ENCODE data around the gene FCSK. TPM values are rescaled to one million over a fixed set of nuclear protein-coding genes. Genes with fewer than 3 reads are reported as not detected.

The FCSK gene
- total RNA-seq, 1 donor from 2014 or later, result 12.0 TPM

DNA sequence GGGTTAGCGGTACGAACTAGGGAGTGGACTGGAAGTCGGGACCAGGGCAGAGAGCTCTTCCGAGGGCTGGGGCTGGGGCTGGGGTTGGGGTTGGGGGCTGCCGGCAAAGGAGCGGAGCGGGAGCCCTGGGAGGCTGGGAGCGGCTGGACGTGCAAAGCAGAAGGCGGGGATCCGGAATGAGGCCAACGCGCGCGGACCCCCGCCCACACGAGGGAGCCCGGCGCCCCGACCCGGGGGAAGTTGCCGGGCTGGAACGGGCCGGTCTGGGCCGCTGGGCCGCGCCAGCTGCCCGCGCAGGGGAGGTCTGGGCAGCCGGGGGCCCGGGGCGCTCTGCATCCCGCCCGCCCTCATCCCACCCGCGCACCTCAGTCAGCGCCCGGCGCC is 15.8 kb upstream of the FCSK start:
- Histone ChIP-seq H2AFZ (ENCODE audit: low read depth, low read length) (peak overlapping the region; percentile 28), H3K4me3 (ENCODE audit: insufficient read depth, low read depth, low read length) (peak overlapping the region; percentile 71), H3K4me1 (ENCODE audit: insufficient read depth, low read length) (peaks cover 27% of the 10 kb centered on the region), H3K4me2 (ENCODE audit: low read length) (peak overlapping the region; percentile 96), H3K36me3 (ENCODE audit: insufficient read depth, low read length) (no peaks in the 10 kb centered on the region), H3K9ac (ENCODE audit: low read length) (peak overlapping the region; percentile 93), H3K9me3 (ENCODE audit: insufficient read depth, low read depth, low read length) (no peaks in the 10 kb centered on the region), H4K20me1 (ENCODE audit: insufficient read depth, low read length) (peaks cover 42% of the 10 kb centered on the region), H3K27ac (ENCODE audit: low read depth, low read length) (peak overlapping the region; percentile 80), H3K79me2 (ENCODE audit: insufficient read depth, low read length) (peaks cover 47% of the 10 kb centered on the region), H3K27me3 (ENCODE audit: insufficient read depth, low read length) (no peaks in the 10 kb centered on the region)
- Mint-ChIP-seq H3K27ac (ENCODE audit: unreplicated experiment) (peak overlapping the region; percentile 97), H3K27me3 (ENCODE audit: low read depth, unreplicated experiment) (no peaks in the 10 kb centered on the region), H3K9me3 (ENCODE audit: unreplicated experiment) (no peaks in the 10 kb centered on the region), H3K36me3 (ENCODE audit: low read depth, unreplicated experiment) (peaks cover 9% of the 10 kb centered on the region), H3K4me1 (ENCODE audit: low read depth, unreplicated experiment) (peaks cover 31% of the 10 kb centered on the region), H3K4me3 (ENCODE audit: unreplicated experiment) (peak overlapping the region; percentile 99)
- FAIRE-seq, result no peak
- TF ChIP-seq, protein P1, sequence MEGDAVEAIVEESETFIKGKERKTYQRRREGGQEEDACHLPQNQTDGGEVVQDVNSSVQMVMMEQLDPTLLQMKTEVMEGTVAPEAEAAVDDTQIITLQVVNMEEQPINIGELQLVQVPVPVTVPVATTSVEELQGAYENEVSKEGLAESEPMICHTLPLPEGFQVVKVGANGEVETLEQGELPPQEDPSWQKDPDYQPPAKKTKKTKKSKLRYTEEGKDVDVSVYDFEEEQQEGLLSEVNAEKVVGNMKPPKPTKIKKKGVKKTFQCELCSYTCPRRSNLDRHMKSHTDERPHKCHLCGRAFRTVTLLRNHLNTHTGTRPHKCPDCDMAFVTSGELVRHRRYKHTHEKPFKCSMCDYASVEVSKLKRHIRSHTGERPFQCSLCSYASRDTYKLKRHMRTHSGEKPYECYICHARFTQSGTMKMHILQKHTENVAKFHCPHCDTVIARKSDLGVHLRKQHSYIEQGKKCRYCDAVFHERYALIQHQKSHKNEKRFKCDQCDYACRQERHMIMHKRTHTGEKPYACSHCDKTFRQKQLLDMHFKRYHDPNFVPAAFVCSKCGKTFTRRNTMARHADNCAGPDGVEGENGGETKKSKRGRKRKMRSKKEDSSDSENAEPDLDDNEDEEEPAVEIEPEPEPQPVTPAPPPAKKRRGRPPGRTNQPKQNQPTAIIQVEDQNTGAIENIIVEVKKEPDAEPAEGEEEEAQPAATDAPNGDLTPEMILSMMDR (IDR thresholded peaks at IDR 0.05; ENCODE audit: insufficient read depth, low read depth, low read length), result no peak
- no peak for TF ChIP-seq EZH2 (IDR thresholded peaks at IDR 0.05; ENCODE audit: insufficient read depth, low read length)
- no peak for DNase-seq (ENCODE audit: low read depth)

DNA sequence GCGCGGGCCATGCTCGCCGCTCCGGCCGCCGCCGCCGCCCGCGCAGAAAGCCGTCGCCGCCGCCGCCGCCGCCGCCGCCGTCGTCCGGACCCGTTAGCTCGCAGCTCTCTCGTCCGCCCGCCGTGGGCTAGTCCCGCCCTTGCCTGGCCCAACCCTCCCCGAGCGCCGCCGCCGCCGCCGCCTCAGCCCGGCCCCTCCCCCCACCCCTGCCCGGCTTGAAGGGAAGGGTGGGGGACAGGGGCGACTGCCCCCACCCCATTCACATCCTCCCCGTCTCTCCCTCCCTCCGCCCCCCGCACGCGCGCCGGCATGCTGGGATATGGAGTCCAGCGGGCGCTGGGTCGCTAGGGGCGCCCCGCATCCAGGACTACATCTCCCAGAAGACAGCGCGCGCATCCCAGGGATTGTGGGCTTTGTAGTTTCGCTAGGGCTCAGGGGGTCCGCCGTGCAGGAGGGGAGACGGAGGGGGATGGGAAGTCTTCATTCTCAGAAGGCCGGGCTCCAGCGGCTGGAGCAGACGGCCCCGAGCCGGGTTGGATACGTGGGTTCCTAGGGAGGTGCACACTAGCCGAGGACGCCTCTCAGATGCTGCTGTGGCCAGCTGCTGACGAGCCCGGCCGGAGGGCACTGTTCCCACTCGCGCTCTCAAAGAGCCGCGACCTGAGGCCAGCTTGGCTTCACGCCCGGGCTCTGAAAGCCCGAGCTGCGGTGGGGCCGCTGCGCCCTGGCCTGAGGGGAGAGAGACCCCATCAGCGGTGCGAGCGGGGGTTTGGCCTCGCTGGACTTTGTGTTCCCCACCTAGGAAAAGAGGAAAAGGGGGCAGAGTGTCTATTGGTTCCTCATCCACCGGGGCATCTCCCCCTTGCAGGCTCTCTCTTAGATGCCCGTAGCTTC is 15.2 kb upstream of the FCSK start, which contains the start of gene ST3GAL2:
Gene ST3GAL2 (minus strand): TSS at position 132 of the 894 bp plus-strand sequence. CDS start 40,570 bp downstream, outside the sequence.
- DNase-seq (ENCODE audit: low read depth) (peak; percentile 79), FAIRE-seq (no peak)
- Mint-ChIP-seq H3K4me3 (ENCODE audit: unreplicated experiment) (peak within 1 kb of the TSS; percentile 99), H3K9me3 (ENCODE audit: unreplicated experiment) (no peaks in the 10 kb centered on the region), H3K36me3 (ENCODE audit: low read depth, unreplicated experiment) (peaks cover 7% of the 10 kb centered on the region), H3K27ac (ENCODE audit: unreplicated experiment) (peak within 1 kb of the TSS; percentile 97), H3K27me3 (ENCODE audit: low read depth, unreplicated experiment) (no peaks in the 10 kb centered on the region), H3K4me1 (ENCODE audit: low read depth, unreplicated experiment) (peaks cover 25% of the 10 kb centered on the region)
- Histone ChIP-seq H3K27ac (ENCODE audit: low read depth, low read length) (peak within 1 kb of the TSS; percentile 80), H3K79me2 (ENCODE audit: insufficient read depth, low read length) (peaks cover 40% of the 10 kb centered on the region), H3K27me3 (ENCODE audit: insufficient read depth, low read length) (no peaks in the 10 kb centered on the region), H3K4me2 (ENCODE audit: low read length) (peak within 1 kb of the TSS; percentile 96), H2AFZ (ENCODE audit: low read depth, low read length) (peak within 1 kb of the TSS; percentile 84), H3K9me3 (ENCODE audit: insufficient read depth, low read depth, low read length) (no peaks in the 10 kb centered on the region), H4K20me1 (ENCODE audit: insufficient read depth, low read length) (peaks cover 35% of the 10 kb centered on the region), H3K4me3 (ENCODE audit: insufficient read depth, low read depth, low read length) (peak within 1 kb of the TSS; percentile 71), H3K9ac (ENCODE audit: low read length) (peak within 1 kb of the TSS; percentile 93), H3K36me3 (ENCODE audit: insufficient read depth, low read length) (no peaks in the 10 kb centered on the region), H3K4me1 (ENCODE audit: insufficient read depth, low read length) (peaks cover 22% of the 10 kb centered on the region)
- no peak for TF ChIP-seq EZH2 (IDR thresholded peaks at IDR 0.05; ENCODE audit: insufficient read depth, low read length)
- TF ChIP-seq, protein P1 (IDR thresholded peaks at IDR 0.05; ENCODE audit: insufficient read depth, low read depth, low read length), result no peak
